ENCODE measurements around the gene PACS2.
"Not testable (repeated sequence)": the region's sequence is repeated elsewhere in the genome, so short reads cannot be mapped to it uniquely, and the experiment has no call there.

The PACS2 gene

GRCh38 chr14:105350450-105351244 lies 36.1 kb downstream of the PACS2 start:
- DNase-seq: no peak

GRCh38 chr14:105351410-105351809 lies 36.9 kb downstream of the PACS2 start:
- no peak for DNase-seq

- peak; percentile 51 for DNase-seq
Observed at GRCh38 chr14:105351920-105352851, 37.6 kb downstream of the PACS2 start.

GRCh38 chr14:105353136-105353535 lies 38.6 kb downstream of the PACS2 start:
- no peak for DNase-seq

- no peak for DNase-seq
Observed at GRCh38 chr14:105354541-105354940, 40.0 kb downstream of the PACS2 start.

- DNase-seq: no peak
Observed at GRCh38 chr14:105355049-105355575, 40.6 kb downstream of the PACS2 start.

GRCh38 chr14:105355850-105356604 lies 41.5 kb downstream of the PACS2 start:
- DNase-seq: no peak

GRCh38 chr14:105356927-105357326 lies 42.4 kb downstream of the PACS2 start:
- no peak for DNase-seq

GRCh38 chr14:105357626-105358025 lies 43.1 kb downstream of the PACS2 start:
- no peak for DNase-seq

- no peak for DNase-seq
Observed at GRCh38 chr14:105358140-105358846, 43.7 kb downstream of the PACS2 start.

- DNase-seq: no peak
Observed at GRCh38 chr14:105358943-105359342, 44.4 kb downstream of the PACS2 start.

- not testable (repeated sequence) for DNase-seq
Observed at GRCh38 chr14:105361412-105361811, 46.9 kb downstream of the PACS2 start.

- no peak for DNase-seq
Observed at GRCh38 chr14:105363847-105364708, 49.5 kb downstream of the PACS2 start.

- DNase-seq: no peak
Observed at GRCh38 chr14:105365101-105365500, 50.6 kb downstream of the PACS2 start.

GRCh38 chr14:105365681-105366080 lies 51.1 kb downstream of the PACS2 start:
- DNase-seq: no peak

GRCh38 chr14:105366386-105367074 lies 52.0 kb downstream of the PACS2 start:
- no peak for DNase-seq

- no peak for DNase-seq
Observed at GRCh38 chr14:105367116-105368031, 52.8 kb downstream of the PACS2 start.

GRCh38 chr14:105368032-105368417 lies 53.5 kb downstream of the PACS2 start:
- no peak for DNase-seq

- DNase-seq: no peak
Observed at GRCh38 chr14:105368426-105368825, 53.9 kb downstream of the PACS2 start.

All from right kidney (tissue), 1 donor.